DMS153 treated with DMSO at 0.1 percent for 48 hours (cell line): ENCODE results near the gene USP7.

Source experiments
- DNase-seq: peaks from one replicate; lab custom pipeline; 2025; ENCODE audit not compliant: unreplicated experiment; lab: John Stamatoyannopoulos, UW

The USP7 gene

DNA sequence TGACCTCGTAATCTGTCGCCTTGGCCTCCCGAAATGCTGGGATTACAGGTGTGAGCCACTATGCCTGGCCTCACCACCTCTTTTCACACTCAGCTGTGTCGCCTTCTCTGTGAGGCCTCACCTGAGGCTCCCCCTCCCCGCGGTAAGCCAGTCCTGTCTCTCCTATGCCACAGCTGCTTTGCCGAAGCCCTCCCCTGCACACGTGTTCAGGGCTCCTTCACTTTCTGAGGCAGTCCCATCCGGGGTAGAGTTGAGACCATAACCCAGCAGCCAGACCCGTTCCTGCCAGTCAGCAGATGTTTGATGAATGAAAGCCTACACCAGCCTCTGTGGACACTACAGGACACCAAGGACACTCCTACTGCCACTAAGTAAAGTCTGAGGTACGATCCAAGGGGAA is 10.6 kb downstream of the USP7 start:
- DNase-seq, result no peak

DNA sequence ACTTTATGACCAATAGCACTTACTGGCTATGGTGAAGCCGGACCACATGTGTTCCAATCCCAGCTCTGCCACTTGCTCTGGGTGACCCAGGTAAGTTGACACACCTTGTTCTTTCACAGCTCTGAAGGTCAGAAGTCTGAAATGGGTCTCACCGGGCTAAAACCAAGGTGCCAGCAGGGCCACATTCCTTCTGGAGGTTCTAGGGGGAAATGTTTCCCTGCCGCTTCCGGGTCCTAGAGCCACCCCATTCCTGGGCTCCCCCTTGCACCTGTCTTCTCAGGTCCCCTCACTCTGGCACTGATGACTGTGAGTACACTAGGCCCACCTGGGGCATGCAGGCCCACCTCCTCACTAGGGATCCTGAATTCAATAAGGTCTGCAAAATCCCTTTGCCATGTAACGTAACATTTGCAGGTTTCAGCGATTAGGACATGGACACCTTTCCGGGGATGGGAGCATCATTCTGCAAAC is 11.4 kb downstream of the USP7 start:
- DNase-seq, result no peak

DNA sequence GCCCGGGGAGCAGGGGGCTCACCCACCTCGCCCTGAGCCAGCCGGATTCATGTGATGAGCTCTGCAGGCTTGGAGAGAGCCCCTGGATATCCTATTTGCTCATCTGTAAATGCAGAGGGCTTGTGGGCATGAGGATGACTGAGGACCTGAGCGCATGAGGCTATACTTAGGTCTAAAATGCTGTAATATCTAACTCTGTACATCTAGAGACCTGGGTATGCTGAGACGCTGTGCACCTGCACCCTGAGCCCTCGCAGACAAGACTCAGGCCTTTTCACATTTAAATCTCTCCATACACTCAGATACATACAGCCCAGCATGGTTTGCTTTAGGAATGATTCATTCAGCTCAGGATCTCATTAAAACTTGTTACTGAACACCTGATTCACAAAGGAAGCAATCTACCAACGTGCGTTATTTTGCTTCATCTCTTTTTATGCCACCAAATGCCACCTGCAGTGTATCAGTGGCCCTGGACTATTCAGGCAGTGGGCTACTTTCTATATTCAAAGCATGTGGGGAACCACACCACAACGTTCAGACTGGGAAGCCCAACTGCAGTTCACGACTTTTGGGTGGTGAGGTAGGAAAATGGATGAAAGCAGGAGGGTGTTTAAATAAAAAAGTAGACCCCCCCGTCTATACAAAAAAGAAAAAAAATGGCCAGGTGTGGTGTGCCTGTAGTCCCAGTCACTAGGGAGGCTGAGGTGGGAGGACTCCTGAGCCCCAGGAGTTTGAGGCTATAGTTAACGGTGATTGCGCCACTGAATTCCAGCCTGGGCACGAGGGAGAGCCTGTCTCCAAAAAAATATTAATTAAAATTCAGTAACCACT is 12.0 kb downstream of the USP7 start:
- no peak for DNase-seq

DNA sequence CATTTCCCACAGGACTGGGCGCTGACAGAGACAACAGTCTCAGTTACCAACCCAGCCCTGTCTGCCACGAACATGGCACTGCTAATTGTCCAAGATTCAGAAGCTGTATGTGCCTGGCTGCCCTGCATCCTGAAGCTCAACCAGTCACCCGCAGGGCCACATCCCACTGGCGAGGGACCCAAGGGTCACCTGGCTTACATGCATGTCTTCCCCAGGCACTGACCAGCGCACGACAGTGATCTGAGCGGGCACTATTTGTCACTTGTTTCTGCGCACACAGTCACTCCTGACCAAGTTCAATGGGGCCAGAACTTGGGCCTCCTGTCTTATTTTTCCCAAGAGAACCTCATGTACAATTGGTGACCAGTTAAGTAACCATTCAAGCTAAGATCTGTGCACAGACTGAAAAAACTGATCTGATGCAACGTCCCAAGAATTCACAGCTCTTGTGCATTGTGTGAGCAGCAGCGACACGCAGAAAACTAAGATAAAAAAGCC is 13.1 kb downstream of the USP7 start:
- no peak for DNase-seq

DNA sequence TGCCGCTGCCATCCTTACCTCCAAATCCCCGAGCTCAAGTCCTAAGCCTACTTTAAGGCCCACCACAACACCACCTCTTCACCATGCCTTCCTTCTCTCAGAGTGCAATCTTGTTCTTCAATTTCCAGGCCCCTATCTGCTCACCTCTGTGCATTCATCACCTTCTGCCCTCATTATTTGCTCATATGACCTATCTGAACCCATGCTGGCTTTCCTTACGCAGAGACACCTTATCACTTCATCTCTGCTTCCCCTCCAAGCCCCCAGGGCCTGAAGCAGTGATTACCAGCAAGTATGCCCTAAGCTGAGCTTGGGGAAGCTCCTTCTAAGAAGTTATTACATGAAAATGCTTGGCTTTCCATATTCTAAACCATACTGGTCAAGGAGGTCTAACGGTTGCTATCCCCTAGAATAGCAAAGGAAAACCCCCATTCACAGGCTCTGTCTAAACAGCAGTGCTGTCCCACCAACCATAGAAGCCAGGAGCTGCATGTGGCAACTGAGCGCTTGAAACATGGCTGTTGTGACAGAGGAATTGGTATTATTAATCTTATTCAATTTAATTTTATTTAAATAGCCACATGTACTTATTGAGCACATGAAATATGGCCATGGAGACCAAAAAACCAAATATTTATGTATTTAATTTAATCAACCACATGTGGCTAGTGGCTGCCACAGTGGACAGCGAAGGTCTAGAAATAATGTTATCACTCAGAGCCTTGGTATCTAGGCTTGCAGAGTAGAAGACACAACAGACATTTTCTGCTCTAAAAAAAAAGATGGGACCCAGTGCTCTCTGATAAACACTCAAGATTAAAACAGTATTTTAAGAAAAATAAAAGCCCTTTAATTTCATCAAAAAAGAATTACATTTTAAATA is 13.9 kb downstream of the USP7 start:
- DNase-seq, result no peak

DNA sequence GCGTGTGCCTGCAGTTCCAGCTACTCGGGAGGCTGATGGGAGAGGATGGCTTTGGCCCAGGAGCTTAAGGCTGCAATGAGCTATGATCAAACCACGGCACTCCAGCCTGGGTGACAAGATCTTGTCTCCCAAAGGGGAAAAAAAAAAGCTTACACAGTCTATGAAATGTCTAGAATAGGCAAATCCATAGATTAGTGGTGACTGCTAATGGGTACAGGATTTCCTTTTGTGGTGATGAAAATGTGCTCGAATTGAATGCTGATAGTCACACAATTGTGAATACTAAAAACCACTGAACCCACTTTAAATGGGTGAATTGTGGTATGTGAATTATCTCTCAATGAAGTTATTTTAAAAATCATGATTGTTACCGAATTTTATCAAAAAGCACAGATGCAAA is 14.9 kb downstream of the USP7 start:
- DNase-seq, result no peak

DNA sequence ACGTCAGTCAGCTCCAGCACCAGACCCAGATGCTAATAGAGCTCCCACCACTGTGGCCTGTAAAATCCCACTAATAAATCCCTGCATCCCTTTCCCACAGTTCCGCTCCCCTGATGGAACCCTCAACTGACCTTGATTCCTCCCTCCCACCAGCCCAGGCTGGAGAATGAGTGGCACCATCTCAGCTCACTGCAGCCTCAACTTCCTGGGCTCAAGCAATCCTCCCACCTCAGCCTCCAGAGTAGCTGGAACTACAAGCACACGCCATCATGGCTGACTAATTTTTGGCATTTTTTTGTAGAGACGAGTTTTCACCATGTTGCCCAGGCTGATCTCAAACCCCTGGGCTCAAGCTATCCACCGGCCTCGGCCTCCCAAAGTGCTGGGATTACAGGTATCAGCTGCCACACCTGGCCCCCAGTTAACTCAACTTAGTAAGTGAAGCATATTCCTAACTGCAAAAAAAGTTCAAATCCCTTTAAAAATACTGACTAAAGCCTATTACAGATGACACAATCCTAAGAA is 15.6 kb downstream of the USP7 start:
- no peak for DNase-seq

DNA sequence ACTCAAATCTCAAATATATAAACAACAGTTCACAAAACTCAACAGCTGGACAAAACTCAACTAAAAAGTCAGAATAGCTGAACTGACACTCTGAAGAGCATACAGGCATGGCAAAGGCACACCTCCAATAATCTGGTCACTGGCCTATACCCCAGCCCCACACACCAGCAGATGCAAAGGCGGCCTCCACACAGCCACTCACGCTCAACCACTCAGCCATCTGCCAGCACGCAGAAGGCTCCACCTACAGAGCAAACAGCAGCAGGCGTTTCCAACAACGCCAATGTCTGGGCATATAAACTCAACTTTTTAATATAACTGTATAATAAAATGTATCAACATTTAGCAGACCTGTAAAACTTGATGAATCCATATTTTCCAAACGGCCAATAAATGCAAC is 17.2 kb downstream of the USP7 start:
- DNase-seq, result no peak

DNA sequence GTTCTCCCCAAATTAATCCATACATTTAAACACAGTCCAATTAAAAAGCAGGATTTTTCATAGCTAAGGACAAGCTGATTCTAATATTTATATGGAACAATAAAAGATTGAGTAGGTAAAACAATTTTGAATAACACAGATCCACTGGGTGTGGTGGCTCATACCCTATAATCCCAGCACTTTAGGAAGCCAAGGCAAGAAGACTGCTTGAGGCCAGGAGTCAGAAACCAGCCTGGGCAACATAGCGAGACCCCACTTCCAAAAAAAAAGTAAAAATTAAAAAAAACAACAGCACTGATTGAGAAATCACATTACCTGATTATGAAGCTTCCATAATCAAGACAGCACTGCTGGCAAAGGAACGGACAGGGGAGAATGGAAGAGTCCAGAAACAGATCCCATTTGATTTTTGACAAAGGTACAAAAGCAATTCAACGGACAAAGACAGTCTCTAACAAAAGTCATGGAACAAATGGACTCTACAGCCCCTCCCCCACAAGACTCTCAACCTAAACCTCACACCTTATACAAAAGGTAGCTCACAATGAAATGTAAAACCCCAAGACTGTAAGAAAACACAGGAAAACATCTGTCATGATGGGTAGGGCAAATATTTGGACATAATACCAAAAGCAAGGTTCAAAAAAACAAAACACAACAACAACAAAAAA is 17.9 kb downstream of the USP7 start:
- DNase-seq, result no peak

DNA sequence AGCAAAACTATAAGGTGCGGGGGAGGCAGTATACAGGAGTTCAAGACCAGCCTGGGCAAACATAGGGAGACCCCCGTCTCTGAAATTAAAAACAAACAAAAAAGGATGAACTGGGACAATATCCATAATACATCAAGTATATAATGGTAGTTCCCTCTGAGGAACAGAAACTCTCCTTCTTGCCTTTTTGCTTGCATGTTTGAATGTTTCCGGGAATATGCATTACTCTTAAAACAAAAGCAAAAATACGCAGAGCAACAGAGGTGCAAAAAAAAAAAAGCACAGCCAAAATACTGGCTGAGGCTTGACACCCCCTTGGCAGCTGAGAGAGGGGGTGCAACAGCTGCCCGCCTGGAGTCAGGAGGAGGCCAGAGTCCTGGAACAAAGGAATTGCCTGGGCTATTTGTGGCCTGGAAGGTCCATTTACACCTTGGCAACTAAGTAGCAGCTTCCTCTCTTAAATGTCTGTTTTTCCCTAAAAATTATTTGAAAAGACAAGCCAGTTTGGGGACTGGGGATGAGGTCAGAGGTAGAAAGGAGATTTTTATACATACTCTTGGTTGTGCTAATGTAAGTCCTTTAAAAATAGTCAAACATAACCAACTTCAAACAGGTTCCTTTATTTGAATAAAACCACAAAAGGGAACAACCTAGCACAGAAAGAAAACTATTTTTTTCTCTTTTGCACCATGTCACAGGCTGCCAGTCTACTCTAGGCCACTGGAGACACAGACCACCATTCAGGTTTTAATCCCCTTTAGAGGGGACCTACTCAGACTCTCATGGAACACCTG is 19.5 kb downstream of the USP7 start:
- no peak for DNase-seq

DNA sequence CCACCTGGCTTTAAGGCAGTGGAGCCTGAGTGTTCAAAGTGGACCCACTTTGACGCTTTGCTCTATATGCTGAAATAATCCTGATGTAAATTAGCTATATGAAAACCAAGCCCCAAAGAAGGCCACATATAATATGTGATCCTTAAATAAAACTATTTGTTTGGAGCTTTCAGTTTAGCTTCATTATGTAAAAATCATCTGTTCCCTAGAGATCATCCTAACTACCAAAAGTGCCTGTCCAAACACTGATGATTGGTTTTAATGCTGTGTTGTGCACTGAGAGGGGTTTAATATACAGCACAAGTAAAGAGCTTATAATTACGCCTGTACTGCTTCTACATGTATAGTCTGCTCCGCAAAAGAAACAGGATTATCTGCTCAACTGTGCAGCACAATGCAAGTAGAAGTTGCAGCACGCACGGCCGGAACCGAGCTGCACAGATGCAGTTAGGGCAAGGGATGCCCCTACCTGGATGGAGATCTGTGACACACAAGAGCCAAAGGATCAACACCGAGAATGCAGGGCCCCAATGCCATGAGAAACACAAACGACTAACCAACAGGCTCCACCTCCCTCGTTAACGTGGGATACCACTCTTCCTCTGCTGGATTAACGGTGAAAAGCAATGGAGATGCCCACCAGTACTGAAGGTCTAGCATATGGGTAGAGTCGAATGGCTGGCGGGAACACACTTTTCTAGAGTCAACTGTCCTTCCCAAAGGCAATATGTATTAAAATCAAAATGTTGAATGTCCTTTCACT is 20.5 kb downstream of the USP7 start:
- DNase-seq, result no peak

DNA sequence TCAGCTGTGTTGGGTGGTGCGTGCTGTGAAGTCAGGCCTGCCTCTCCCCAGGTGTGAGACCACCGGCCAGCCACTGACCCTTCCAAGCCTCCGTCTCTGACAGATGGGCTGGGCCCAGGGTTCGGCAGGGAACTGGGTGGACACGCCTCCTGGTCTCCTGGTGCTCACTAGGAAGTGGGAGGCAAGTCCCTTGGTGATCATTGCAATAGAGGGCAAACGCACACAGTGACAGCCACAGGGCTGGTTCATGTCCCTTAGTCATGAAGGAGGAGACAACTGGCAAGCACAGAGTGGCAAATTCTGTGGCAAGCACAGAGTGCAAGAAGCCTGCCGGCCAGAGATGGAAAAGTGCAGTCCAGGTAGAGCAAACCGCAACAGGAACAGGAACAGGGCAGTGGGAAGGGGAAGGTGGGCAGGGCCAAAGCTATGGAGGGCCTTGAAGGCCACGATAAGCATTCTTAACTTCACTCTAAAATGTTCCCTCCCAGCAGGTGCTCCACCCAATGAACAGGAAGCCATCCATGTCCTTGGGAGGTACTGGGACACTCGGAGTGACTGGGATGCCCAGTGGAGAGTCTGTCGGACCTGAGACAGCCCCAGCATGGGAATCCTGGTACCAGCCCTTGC is 21.9 kb downstream of the USP7 start:
- DNase-seq, result no peak

DNA sequence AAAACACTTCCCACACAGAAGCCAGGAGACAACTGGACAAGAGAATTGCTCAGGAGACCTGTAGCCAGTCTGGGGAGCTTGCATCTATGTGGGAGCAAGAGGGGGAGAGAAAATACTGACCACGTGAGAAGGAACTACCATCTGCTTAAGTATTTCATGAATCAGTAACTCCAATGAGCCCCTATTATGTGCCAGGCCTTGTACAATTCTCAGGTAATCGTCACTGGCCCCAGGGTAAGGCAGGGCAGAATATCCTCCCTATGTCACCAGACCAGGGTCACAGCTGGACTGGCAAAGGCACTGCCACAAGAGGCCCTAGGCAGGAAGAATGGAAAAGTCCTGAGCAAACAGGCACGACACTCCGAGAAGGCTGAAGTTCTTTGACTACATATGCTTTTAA is 25.9 kb downstream of the USP7 start:
- no peak for DNase-seq

DNA sequence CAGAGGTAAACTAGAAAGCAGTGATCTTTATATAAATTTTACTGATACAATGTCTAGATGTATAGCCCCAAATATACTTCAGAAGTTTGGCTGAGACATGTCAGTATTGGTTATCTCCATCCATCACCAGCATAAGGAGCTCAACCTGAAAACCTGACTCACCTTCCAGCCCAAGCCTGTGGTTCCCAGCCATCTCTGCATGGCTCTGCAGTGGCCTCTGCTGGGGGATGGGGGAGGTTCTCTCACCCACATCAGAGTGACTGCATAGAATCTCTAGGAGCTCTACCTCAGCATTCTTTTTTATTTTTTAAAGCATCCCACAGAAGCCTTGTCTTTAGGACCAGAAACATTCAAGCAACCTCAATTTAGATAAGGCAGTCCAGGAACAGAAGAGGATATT is 27.3 kb downstream of the USP7 start:
- no peak for DNase-seq

DNA sequence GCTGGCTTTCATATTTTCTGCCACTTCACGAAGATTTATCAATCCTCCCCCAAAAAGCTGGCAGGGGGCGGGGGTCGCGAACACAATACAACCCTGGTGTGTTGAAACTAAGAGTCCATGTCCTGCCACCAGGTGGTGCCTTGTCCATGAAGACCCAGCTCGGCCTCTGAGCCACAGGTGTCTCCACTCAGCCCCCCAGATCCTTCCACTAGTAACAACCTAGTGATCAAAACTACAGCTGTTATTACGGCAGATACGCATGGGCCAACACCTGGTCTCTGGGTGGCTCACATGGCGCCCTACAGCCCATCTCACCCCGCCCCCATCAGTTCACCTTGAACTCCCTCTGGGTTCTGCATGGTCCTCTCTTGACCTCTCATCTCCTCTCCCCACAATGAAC is 27.7 kb downstream of the USP7 start:
- no peak for DNase-seq

DNA sequence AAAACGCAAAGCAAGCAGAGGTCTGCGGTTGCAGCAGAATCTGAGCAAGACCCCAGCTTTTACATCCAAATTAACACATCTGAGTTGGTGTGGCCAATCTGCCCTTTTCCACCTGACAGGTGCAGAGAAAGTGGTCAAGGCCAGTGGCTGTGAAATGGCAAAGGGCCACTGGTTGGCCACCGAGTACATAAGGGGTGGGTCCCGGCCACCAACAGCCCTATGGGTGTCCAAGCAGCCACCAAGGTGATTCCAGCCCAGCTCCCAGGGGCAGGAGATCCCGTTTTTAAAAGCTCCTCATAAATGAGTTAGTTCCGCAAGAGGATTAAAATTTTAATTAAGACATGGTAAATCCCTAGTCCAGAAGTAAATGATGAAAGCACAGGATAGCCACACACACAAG is 29.1 kb downstream of the USP7 start:
- no peak for DNase-seq

DNA sequence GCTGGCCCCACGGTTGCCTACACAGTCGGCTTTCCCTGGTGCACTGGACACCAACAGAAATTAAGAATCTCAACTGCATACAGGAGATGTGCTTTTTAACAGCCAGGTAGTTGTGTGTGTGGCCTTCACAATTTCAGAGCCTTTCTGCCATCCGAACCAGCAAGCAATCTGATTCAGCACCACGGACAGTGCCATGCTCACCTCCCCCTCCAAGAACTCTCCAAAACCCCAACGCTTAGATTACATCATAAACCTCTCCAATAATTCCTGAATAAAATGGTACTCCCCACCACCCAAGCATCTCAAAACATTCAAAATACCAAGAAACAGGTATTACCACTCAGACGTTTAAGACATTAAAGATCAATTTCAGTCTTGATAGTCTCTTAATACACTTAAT is 31.8 kb downstream of the USP7 start:
- DNase-seq, result no peak

DNA sequence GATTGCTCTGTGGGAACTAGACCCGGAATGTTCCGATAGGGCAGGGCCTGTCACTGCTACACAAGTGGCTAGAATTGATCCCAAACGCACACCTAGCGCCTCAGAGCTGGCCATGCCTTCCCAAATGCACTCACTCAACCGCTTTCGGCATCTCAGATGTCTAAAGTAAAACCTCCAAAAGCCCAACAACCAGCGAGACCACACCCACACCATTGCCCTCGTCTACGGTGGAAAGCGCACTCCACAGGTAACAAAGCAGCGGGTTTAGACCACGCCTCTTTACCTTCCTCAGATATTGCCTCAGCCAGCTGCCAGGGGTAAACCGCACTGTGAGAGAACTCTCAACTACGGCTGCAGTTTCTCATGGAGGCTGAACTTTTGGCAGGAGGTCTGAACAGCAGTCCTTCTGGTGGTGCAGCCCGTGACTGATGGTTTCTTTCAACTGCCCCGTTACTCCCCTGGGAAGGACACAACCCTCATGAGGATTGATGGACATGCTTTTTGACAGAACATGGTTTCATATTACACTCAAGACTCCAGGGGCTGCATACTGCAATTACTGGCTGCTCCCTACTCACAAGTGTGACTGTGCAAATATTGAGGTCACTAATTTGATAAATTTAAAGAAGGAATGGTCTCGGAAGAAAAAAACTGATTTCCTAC is 34.5 kb downstream of the USP7 start:
- peak; percentile 74 for DNase-seq
